A673 (cell line): Measurements from ENCODE around the gene NLRP12. TPM values are rescaled to one million over a fixed set of nuclear protein-coding genes. Genes with fewer than 3 reads are reported as not detected.
"Not testable (repeated sequence)": the region's sequence is repeated elsewhere in the genome, so short reads cannot be mapped to it uniquely, and the experiment has no call there.

ENCODE experiments used
- BruUV-seq: library from RNA; stranded (reverse); fragments of 400-500 nt; replicated peaks from 2 replicates; lab custom pipeline; 2021; lab: Mats Ljungman, UMichigan
- CTCF ChIA-PET: fragments of 300-600 bp; sonication (Branson Sonifier 250); formaldehyde crosslinking; loops from one replicate; lab custom pipeline; 2022; ENCODE audit warnings: antibody characterized with exemption; lab: Charles Lee
- POLR2A ChIA-PET: fragments of 300-600 bp; sonication (Branson Sonifier 250); formaldehyde crosslinking; loops from one replicate; lab custom pipeline; 2022; ENCODE audit warnings: antibody characterized with exemption; ENCODE audit not compliant: low non-redundant PET; lab: Charles Lee
- DNase-seq: peaks from one replicate; pipeline ENCODE4 v3.0.0-alpha.2; 2015; ENCODE audit warnings: low spot score
- H3K27ac ChIP-seq: fragments of 200-600 bp; sonication (generic); 2 replicates; pipeline ENCODE4 v1.5.1; 2016; ENCODE audit warnings: mixed run types, low read depth, mild to moderate bottlenecking, mixed read lengths, antibody characterized with exemption, low read length; ENCODE audit not compliant: poor library complexity, severe bottlenecking
- H3K27me3 ChIP-seq: fragments of 200-600 bp; sonication (generic); replicated peaks from 2 replicates; pipeline ENCODE4 v1.6.1; 2017; ENCODE audit warnings: mixed run types, low read depth, mild to moderate bottlenecking, mixed read lengths, antibody characterized with exemption, low read length; ENCODE audit not compliant: insufficient read depth, poor library complexity
- H3K36me3 ChIP-seq: fragments of 200-600 bp; sonication (generic); 2 replicates; pipeline ENCODE4 v1.6.1; 2016; ENCODE audit warnings: mixed run types, mild to moderate bottlenecking, mixed read lengths, antibody characterized with exemption, low read length; ENCODE audit not compliant: insufficient read depth, poor library complexity, severe bottlenecking
- H3K4me1 ChIP-seq: fragments of 200-600 bp; sonication (generic); 2 replicates; pipeline ENCODE4 v1.6.1; 2017; ENCODE audit warnings: mixed run types, mild to moderate bottlenecking, mixed read lengths, antibody characterized with exemption, low read length; ENCODE audit not compliant: insufficient read depth, poor library complexity, severe bottlenecking
- H3K4me3 ChIP-seq: fragments of 200-600 bp; sonication (generic); 2 replicates; pipeline ENCODE4 v1.5.1; 2016; ENCODE audit warnings: low read depth, mixed run types, mild to moderate bottlenecking, mixed read lengths, low read length; ENCODE audit not compliant: poor library complexity, severe bottlenecking
- H3K9me3 ChIP-seq: fragments of 200-600 bp; sonication (generic); 2 replicates; pipeline ENCODE4 v1.6.1; 2016; ENCODE audit warnings: mixed run types, low read depth, mild to moderate bottlenecking, mixed read lengths, antibody characterized with exemption, low read length; ENCODE audit not compliant: poor library complexity, severe bottlenecking
- EZH2 ChIP-seq: fragments of 200-600 bp; sonication (generic); IDR thresholded peaks from 2 replicates; pipeline ENCODE4 v1.6.1; 2017; ENCODE audit warnings: borderline replicate concordance, low read depth, mild to moderate bottlenecking, mixed read lengths, antibody characterized with exemption, low read length; ENCODE audit not compliant: poor library complexity, severe bottlenecking
- intact Hi-C: fragments of 100-400 bp; cut with micrococcal nuclease; formaldehyde crosslinking; loops from one replicate; pipeline ENCODE4 v1.10.0; 2022; ENCODE audit not compliant: unreplicated experiment
- total RNA-seq: library from RNA; stranded (reverse); gene quantifications from 2 replicates; pipeline ENCODE4 v1.2.3, GENCODE V29; 2021
- TF ChIP-seq, protein P1 (sequence below): fragments of 300-800, 200-600 bp; sonication (generic); conservative IDR thresholded peaks from 2 replicates; pipeline ENCODE4 v1.5.1; 2017; ENCODE audit warnings: low read depth, mild to moderate bottlenecking, antibody characterized with exemption, low read length, moderate library complexity, mixed read lengths

NLRP12 gene
- total RNA-seq, 1 experiment from 2014 or later: not detected

DNA sequence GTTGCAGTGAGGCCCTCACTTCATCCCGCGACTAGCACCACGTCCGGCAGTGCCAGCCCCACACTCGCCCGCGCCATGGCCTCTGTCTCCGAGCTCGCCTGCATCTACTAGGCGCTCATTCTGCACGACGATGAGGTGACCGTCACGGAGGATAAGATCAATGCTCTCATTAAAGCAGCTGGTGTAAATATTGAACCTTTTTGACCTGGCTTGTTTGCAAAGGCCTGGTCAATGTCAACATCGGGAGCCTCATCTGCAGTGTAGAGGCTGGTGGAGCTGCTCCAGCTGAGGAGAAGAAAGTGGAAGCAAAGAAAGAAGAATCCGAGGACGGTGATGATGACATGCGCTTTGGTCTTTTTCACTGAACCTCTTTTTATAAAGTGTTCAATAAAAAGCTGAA lies 48.6 kb downstream of the NLRP12 start:
- H3K27ac ChIP-seq: no peak overlapping the region
- H3K9me3 ChIP-seq: no peaks in the 10 kb centered on the region
- TF ChIP-seq EZH2: no peak
- TF ChIP-seq, protein P1, sequence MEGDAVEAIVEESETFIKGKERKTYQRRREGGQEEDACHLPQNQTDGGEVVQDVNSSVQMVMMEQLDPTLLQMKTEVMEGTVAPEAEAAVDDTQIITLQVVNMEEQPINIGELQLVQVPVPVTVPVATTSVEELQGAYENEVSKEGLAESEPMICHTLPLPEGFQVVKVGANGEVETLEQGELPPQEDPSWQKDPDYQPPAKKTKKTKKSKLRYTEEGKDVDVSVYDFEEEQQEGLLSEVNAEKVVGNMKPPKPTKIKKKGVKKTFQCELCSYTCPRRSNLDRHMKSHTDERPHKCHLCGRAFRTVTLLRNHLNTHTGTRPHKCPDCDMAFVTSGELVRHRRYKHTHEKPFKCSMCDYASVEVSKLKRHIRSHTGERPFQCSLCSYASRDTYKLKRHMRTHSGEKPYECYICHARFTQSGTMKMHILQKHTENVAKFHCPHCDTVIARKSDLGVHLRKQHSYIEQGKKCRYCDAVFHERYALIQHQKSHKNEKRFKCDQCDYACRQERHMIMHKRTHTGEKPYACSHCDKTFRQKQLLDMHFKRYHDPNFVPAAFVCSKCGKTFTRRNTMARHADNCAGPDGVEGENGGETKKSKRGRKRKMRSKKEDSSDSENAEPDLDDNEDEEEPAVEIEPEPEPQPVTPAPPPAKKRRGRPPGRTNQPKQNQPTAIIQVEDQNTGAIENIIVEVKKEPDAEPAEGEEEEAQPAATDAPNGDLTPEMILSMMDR: no peak
- no peaks in the 10 kb centered on the region for H3K4me1 ChIP-seq
- ChIA-PET POLR2A (no interaction called here), CTCF (interaction anchor here (0.6 kb wide), 1 partner anchor 19 kb away, joined by 3 read pairs; no protein-coding TSS in a partner anchor)
- intact Hi-C loops: no loop called here
- no peaks in the 10 kb centered on the region for H3K36me3 ChIP-seq
- BruUV-seq: no TSS peak
- no peak for DNase-seq
- no peaks in the 10 kb centered on the region for H3K27me3 ChIP-seq
- no peak overlapping the region for H3K4me3 ChIP-seq

- H3K36me3 ChIP-seq, intact Hi-C loops, H3K27ac ChIP-seq, DNase-seq, H3K27me3 ChIP-seq, H3K4me1 ChIP-seq, H3K4me3 ChIP-seq, BruUV-seq, H3K9me3 ChIP-seq, CTCF ChIA-PET, POLR2A ChIA-PET: not testable (repeated sequence)
These were observed 49.6 kb downstream of the NLRP12 start for GRCh38 chr19:53774491-53774890.

DNA sequence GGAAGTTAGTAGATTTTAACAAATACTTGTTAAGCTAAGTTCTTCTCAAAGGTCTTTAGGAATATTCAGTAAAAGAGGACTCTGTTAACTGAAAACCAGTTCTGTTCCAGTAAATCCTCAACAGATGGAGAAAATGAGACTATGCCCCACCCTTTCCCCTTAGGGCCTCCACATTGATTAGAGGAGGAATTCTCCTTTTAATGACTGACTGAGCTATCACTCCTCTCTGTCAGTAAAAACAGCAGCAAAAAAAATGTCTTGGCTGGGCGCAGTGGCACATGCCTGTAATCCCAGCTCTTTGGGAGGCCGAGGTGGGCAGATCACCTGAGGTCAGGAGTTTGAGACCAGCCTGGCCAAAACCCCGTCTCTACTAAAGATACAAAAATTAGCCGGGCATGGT lies 50.1 kb downstream of the NLRP12 start:
- DNase-seq: no peak
- no peak overlapping the region for H3K27ac ChIP-seq
- BruUV-seq: no TSS peak
- POLR2A ChIA-PET: no interaction called here
- no peak for TF ChIP-seq EZH2
- TF ChIP-seq, protein P1: no peak
- no peaks in the 10 kb centered on the region for H3K36me3 ChIP-seq
- H3K4me1 ChIP-seq: no peaks in the 10 kb centered on the region
- H3K27me3 ChIP-seq: no peaks in the 10 kb centered on the region
- intact Hi-C loops: no loop called here
- CTCF ChIA-PET: no interaction called here
- H3K9me3 ChIP-seq: no peaks in the 10 kb centered on the region
- H3K4me3 ChIP-seq: no peak overlapping the region

- H3K4me3 ChIP-seq: no peak overlapping the region
- DNase-seq: peak; percentile 69
- TF ChIP-seq EZH2: no peak
- TF ChIP-seq, protein P1: peak; percentile 71
- BruUV-seq: no TSS peak
- H3K4me1 ChIP-seq: no peaks in the 10 kb centered on the region
- POLR2A ChIA-PET: no interaction called here
- no peaks in the 10 kb centered on the region for H3K27me3 ChIP-seq
- intact Hi-C loops: no loop called here
- no peaks in the 10 kb centered on the region for H3K9me3 ChIP-seq
- no peak overlapping the region for H3K27ac ChIP-seq
- CTCF ChIA-PET: no interaction called here
- H3K36me3 ChIP-seq: no peaks in the 10 kb centered on the region
These were observed 51.2 kb downstream of the NLRP12 start for GRCh38 chr19:53772943-53773342.
